Stimulated activated naive CD4-positive, alpha-beta T cell (primary cell): ENCODE data around the gene NPL.

Experiments used
- DNase-seq, 6 experiments: peaks; one replicate each; lab custom pipeline; 2025; lab: John Stamatoyannopoulos, UW

The NPL gene

GRCh38 chr1:182778862-182779261, 10.7 kb upstream of the NPL start:
- no peak for DNase-seq

GRCh38 chr1:182779530-182779929, 10.0 kb upstream of the NPL start:
- no peak for DNase-seq

- peak; percentile 13 to 57 (median 24) for DNase-seq
Observed at GRCh38 chr1:182781841-182782586, 7.6 kb upstream of the NPL start.

GRCh38 chr1:182782587-182782913, 7.0 kb upstream of the NPL start:
- no peak for DNase-seq

- no peak for DNase-seq
Observed at GRCh38 chr1:182783068-182783467, 6.5 kb upstream of the NPL start.

- DNase-seq, result peak in 3 of 6 experiments; percentile 17 to 52 (median 47)
Observed at GRCh38 chr1:182784556-182785171, 4.9 kb upstream of the NPL start.

- no peak for DNase-seq
Observed at GRCh38 chr1:182785181-182785580, 4.4 kb upstream of the NPL start.

GRCh38 chr1:182786223-182786994, 3.2 kb upstream of the NPL start:
- DNase-seq, result peak in 1 of 6 experiments; percentile 1

- no peak for DNase-seq
Observed at GRCh38 chr1:182786995-182787324, 2.6 kb upstream of the NPL start.

GRCh38 chr1:182791281-182792179, 2.0 kb downstream of the NPL start:
- DNase-seq, result no peak

- no peak for DNase-seq
Observed at GRCh38 chr1:182794091-182794490, 4.5 kb downstream of the NPL start.

- DNase-seq, result no peak
Observed at GRCh38 chr1:182794676-182795201, 5.2 kb downstream of the NPL start.

GRCh38 chr1:182795563-182796228, 6.1 kb downstream of the NPL start:
- DNase-seq, result no peak

GRCh38 chr1:182802006-182802803, 12.6 kb downstream of the NPL start:
- DNase-seq, result no peak

GRCh38 chr1:182803846-182804245, 14.3 kb downstream of the NPL start:
- no peak for DNase-seq

GRCh38 chr1:182806015-182806678, 16.6 kb downstream of the NPL start:
- no peak for DNase-seq

GRCh38 chr1:182807907-182808306, 18.3 kb downstream of the NPL start:
- DNase-seq, result no peak

GRCh38 chr1:182809414-182809957, 19.9 kb downstream of the NPL start:
- no peak for DNase-seq

GRCh38 chr1:182811975-182812722, 22.6 kb downstream of the NPL start:
- no peak for DNase-seq
